Large intestine (tissue), 3 donors: ENCODE results near the gene PRDM4. TPM values are rescaled to one million over a fixed set of nuclear protein-coding genes. Genes with fewer than 3 reads are reported as not detected.
"Not testable (repeated sequence)": the region's sequence is repeated elsewhere in the genome, so short reads cannot be mapped to it uniquely, and the experiment has no call there.

Experiments
- DNase-seq, 2 donors: peaks; one replicate each; pipeline versions ENCODE4 v3.0.0 to v3.0.0-alpha.2; 2013
- H3K27ac ChIP-seq: one replicate; pipeline ENCODE4 v1.5.1; 2013; ENCODE audit warnings: low read length
- H3K27me3 ChIP-seq: 2 replicates; pipeline ENCODE4 v1.6.1; 2013; ENCODE audit warnings: low read length; ENCODE audit not compliant: control insufficient read depth, insufficient read depth
- H3K36me3 ChIP-seq: 2 replicates; pipeline ENCODE4 v1.6.1; 2013; ENCODE audit warnings: low read length; ENCODE audit not compliant: control insufficient read depth, insufficient read depth
- H3K4me1 ChIP-seq: one replicate; pipeline ENCODE4 v1.6.1; 2013; ENCODE audit warnings: low read length; ENCODE audit not compliant: control insufficient read depth, insufficient read depth
- H3K4me3 ChIP-seq: one replicate; pipeline ENCODE4 v1.5.1; 2013; ENCODE audit warnings: low read length
- H3K9me3 ChIP-seq: one replicate; pipeline ENCODE4 v1.6.1; 2013; ENCODE audit warnings: mild to moderate bottlenecking, low read depth, low read length, moderate library complexity; ENCODE audit not compliant: control insufficient read depth
- WGBS: methylation state at CpG from one replicate; pipeline ENCODE4 v1.1.5; 2013; ENCODE audit warnings: low lambda C conversion rate; ENCODE audit not compliant: insufficient coverage; 5-methylcytosine and 5-hydroxymethylcytosine counted together
- polyA plus RNA-seq: library from polyadenylated mRNA; unstranded; fragments of 120-200 nt; gene quantifications from one replicate; pipeline ENCODE4 v1.2.1, GENCODE V29; 2013

Gene PRDM4
- polyA plus RNA-seq, 1 donor = 29.8 TPM

GRCh38 chr12:107704041-107704440, 56.9 kb downstream of the PRDM4 start:
- H3K36me3 ChIP-seq = peaks cover 57% of the 10 kb centered on the region
- H3K27me3 ChIP-seq = no peaks in the 10 kb centered on the region
- H3K4me1 ChIP-seq = no peaks in the 10 kb centered on the region
- WGBS = no CpG with 5 or more reads among the region's 5 CpGs
- no peak for DNase-seq
- H3K27ac ChIP-seq = peak overlapping the region; percentile 19
- no peaks in the 10 kb centered on the region for H3K9me3 ChIP-seq
- no peak overlapping the region for H3K4me3 ChIP-seq

- Histone ChIP-seq H3K36me3 (peaks cover 63% of the 10 kb centered on the region), H3K4me1 (no peaks in the 10 kb centered on the region), H3K4me3 (no peak overlapping the region), H3K9me3 (no peaks in the 10 kb centered on the region), H3K27ac (no peak overlapping the region), H3K27me3 (no peaks in the 10 kb centered on the region)
- WGBS = 100% methylated on average over 1 of the region's 4 CpGs
- no peak for DNase-seq
Measured at GRCh38 chr12:107702106-107702505, 58.8 kb downstream of the PRDM4 start.

- H3K27me3 ChIP-seq, DNase-seq, H3K4me3 ChIP-seq, H3K4me1 ChIP-seq, H3K27ac ChIP-seq, H3K9me3 ChIP-seq: not testable (repeated sequence)
- H3K36me3 ChIP-seq = peaks cover 82% of the 10 kb centered on the region
- WGBS = no CpG with 5 or more reads among the region's 2 CpGs
Measured at GRCh38 chr12:107695772-107696171, 65.2 kb downstream of the PRDM4 start.

- Histone ChIP-seq H3K4me1 (peaks cover 6% of the 10 kb centered on the region), H3K27ac (peak within 1 kb of the TSS; percentile 89), H3K9me3 (no peaks in the 10 kb centered on the region), H3K27me3 (no peaks in the 10 kb centered on the region), H3K4me3 (peak within 1 kb of the TSS; percentile 68), H3K36me3 (peaks cover 18% of the 10 kb centered on the region)
- peak; percentile 97 to 98 for DNase-seq
- WGBS = 0% methylated on average over 2 of the region's 51 CpGs
Measured at GRCh38 chr12:107685360-107686248, 75.3 kb downstream of the PRDM4 start, which contains the start of gene PWP1. TSS of gene PWP1 (plus strand) at chr12:107685799. CDS start at chr12:107685900, 101 bp downstream.

GRCh38 chr12:107684990-107685359, 76.0 kb downstream of the PRDM4 start:
- H3K4me1 ChIP-seq = peaks cover 6% of the 10 kb centered on the region
- H3K27me3 ChIP-seq = no peaks in the 10 kb centered on the region
- WGBS = no CpG with 5 or more reads among the region's 9 CpGs
- H3K9me3 ChIP-seq = no peaks in the 10 kb centered on the region
- H3K36me3 ChIP-seq = peaks cover 11% of the 10 kb centered on the region
- peak; percentile 83 to 94 for DNase-seq
- H3K4me3 ChIP-seq = peak overlapping the region; percentile 68
- peak overlapping the region; percentile 89 for H3K27ac ChIP-seq

GRCh38 chr12:107684029-107684795, 76.7 kb downstream of the PRDM4 start:
- DNase-seq = no peak
- WGBS = no CpG with 5 or more reads among the region's 3 CpGs
- no peaks in the 10 kb centered on the region for H3K9me3 ChIP-seq
- peaks cover 6% of the 10 kb centered on the region for H3K4me1 ChIP-seq
- H3K27me3 ChIP-seq = peaks cover 3% of the 10 kb centered on the region
- peak overlapping the region; percentile 68 for H3K4me3 ChIP-seq
- peak overlapping the region; percentile 89 for H3K27ac ChIP-seq
- H3K36me3 ChIP-seq = peaks cover 4% of the 10 kb centered on the region

Other genes with a start within 250 kb of the PRDM4 start
- 36.9 TPM for gene PWP1, start 75.3 kb downstream of the PRDM4 start, polyA plus RNA-seq
- gene ASCL4, start 13.6 kb upstream of the PRDM4 start, polyA plus RNA-seq = 0.03 TPM